Parathyroid adenoma (tissue), 2 donors: ENCODE data around the gene LEP.
"Not testable (repeated sequence)": the region's sequence is repeated elsewhere in the genome, so short reads cannot be mapped to it uniquely, and the experiment has no call there.

Experiments used
- H2AFZ ChIP-seq: fragments of 300-600 bp; sonication (generic); one replicate; pipeline ENCODE4 v1.7.0; 2017; ENCODE audit warnings: antibody characterized with exemption, mild to moderate bottlenecking
- H3K27ac ChIP-seq: fragments of 300-600 bp; sonication (generic); one replicate; pipeline ENCODE4 v1.7.0; 2017
- H3K27me3 ChIP-seq: fragments of 300-600 bp; sonication (generic); one replicate; pipeline ENCODE4 v1.7.0; 2017; ENCODE audit warnings: low read length; ENCODE audit not compliant: control insufficient read depth, insufficient read depth
- H3K36me3 ChIP-seq: fragments of 300-600 bp; sonication (generic); one replicate; pipeline ENCODE4 v1.7.0; 2017; ENCODE audit warnings: low read length; ENCODE audit not compliant: control insufficient read depth, insufficient read depth
- H3K4me1 ChIP-seq: fragments of 300-600 bp; sonication (generic); one replicate; pipeline ENCODE4 v1.7.0; 2017; ENCODE audit warnings: control low read depth
- H3K4me2 ChIP-seq: fragments of 300-600 bp; sonication (generic); one replicate; pipeline ENCODE4 v1.7.0; 2017; ENCODE audit warnings: low read length
- H3K4me3 ChIP-seq: fragments of 300-600 bp; sonication (generic); one replicate; pipeline ENCODE4 v1.7.0; 2017; ENCODE audit warnings: low read depth, low read length
- H3K79me2 ChIP-seq: fragments of 300-600 bp; sonication (generic); one replicate; pipeline ENCODE4 v1.7.0; 2017; ENCODE audit warnings: control low read depth
- H3K9ac ChIP-seq: fragments of 300-600 bp; sonication (generic); one replicate; pipeline ENCODE4 v1.7.0; 2017; ENCODE audit warnings: mild to moderate bottlenecking
- H3K9me3 ChIP-seq: fragments of 300-600 bp; sonication (generic); one replicate; pipeline ENCODE4 v1.7.0; 2017; ENCODE audit warnings: low read length; ENCODE audit not compliant: control insufficient read depth
- CTCF ChIP-seq: fragments of 300-600 bp; sonication (generic); IDR thresholded peaks from one replicate; pipeline ENCODE4 v1.7.0; 2017; ENCODE audit warnings: antibody characterized with exemption, mild to moderate bottlenecking
- donor health status: primary hyperparathyroidism.

Gene LEP

DNA sequence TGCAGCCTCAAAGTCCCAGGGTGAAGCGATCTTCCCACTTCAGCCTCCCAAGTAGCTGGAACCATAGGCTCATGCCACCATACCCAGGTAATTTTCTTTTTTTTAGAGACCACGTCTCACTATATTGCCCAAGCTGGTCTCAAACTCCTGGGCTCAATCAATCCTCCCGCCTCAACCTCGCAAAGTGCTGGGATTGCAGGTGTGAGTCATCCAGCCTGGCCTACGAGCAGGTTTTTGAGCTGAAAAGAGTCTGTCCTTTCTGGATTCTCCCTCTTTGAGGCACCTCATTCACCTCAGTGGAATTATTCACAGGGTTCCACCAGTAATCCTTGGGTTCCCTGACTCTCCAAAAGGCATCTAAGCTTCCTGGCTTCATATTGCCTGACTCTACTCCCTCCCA is 7.6 kb upstream of the LEP start:
- no peak overlapping the region for H3K4me3 ChIP-seq
- H3K27ac ChIP-seq, result no peak overlapping the region
- no peaks in the 10 kb centered on the region for H3K36me3 ChIP-seq
- TF ChIP-seq CTCF, result no peak
- H3K4me1 ChIP-seq, result peaks cover 4% of the 10 kb centered on the region
- H3K27me3 ChIP-seq, result no peaks in the 10 kb centered on the region
- H3K4me2 ChIP-seq, result no peak overlapping the region
- no peaks in the 10 kb centered on the region for H3K79me2 ChIP-seq
- no peak overlapping the region for H3K9ac ChIP-seq
- H2AFZ ChIP-seq, result no peak overlapping the region
- H3K9me3 ChIP-seq, result no peaks in the 10 kb centered on the region

- no peak for TF ChIP-seq CTCF
- Histone ChIP-seq H3K9ac (no peak overlapping the region), H3K9me3 (no peaks in the 10 kb centered on the region), H3K27ac (no peak overlapping the region), H2AFZ (peak overlapping the region; percentile 39), H3K4me1 (peaks cover 4% of the 10 kb centered on the region), H3K27me3 (no peaks in the 10 kb centered on the region), H3K4me3 (no peak overlapping the region), H3K4me2 (no peak overlapping the region), H3K36me3 (no peaks in the 10 kb centered on the region), H3K79me2 (no peaks in the 10 kb centered on the region)
These were observed 6.5 kb upstream of the LEP start for GRCh38 chr7:128234476-128235026.

DNA sequence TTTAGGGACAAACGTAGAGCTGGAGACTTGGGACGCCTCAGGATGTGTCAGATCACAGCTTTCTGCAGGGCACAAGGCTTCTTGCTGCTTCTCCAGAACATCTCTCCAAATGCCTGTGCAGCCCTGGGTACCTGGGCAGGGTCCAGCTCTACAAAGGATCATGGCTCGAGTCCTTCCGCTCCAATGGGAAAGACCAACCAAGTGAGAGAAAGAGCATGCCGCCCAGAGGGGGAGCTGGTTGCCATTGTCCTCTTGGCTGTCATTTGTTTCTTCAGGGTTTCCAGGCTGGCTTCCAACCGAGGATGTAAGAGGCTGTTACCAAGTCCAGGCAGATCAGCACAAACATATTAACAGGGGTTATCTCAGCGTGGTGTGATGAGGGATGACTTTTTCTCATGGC is 5.6 kb upstream of the LEP start:
- no peaks in the 10 kb centered on the region for H3K27me3 ChIP-seq
- peaks cover 4% of the 10 kb centered on the region for H3K4me1 ChIP-seq
- H2AFZ ChIP-seq, result no peak overlapping the region
- no peaks in the 10 kb centered on the region for H3K9me3 ChIP-seq
- no peak for TF ChIP-seq CTCF
- H3K4me2 ChIP-seq, result no peak overlapping the region
- no peak overlapping the region for H3K4me3 ChIP-seq
- H3K27ac ChIP-seq, result no peak overlapping the region
- H3K9ac ChIP-seq, result no peak overlapping the region
- H3K79me2 ChIP-seq, result no peaks in the 10 kb centered on the region
- no peaks in the 10 kb centered on the region for H3K36me3 ChIP-seq

GRCh38 chr7:128236924-128237586 is 4.0 kb upstream of the LEP start:
- TF ChIP-seq CTCF, result no peak
- Histone ChIP-seq H3K36me3 (peaks cover 4% of the 10 kb centered on the region), H3K27ac (no peak overlapping the region), H3K27me3 (no peaks in the 10 kb centered on the region), H3K4me2 (no peak overlapping the region), H2AFZ (no peak overlapping the region), H3K4me3 (no peak overlapping the region), H3K9ac (no peak overlapping the region), H3K4me1 (peaks cover 4% of the 10 kb centered on the region), H3K9me3 (no peaks in the 10 kb centered on the region), H3K79me2 (no peaks in the 10 kb centered on the region)

GRCh38 chr7:128239146-128239545 is 1.9 kb upstream of the LEP start:
- not testable (repeated sequence) for H3K9ac ChIP-seq, H3K4me1 ChIP-seq, H3K4me2 ChIP-seq, H3K4me3 ChIP-seq, H3K36me3 ChIP-seq, H3K27ac ChIP-seq, H2AFZ ChIP-seq, H3K9me3 ChIP-seq, H3K27me3 ChIP-seq, H3K79me2 ChIP-seq
